DOHH2 (cell line): ENCODE measurements around the gene FAM83F.
A peak's percentile ranks its signal among the peaks of the same experiment; 100 is the strongest.

ENCODE experiments used
- H3F3A ChIP-seq: fragments of 200-600 bp; sonication (generic), shearing (Covaris generic); 2 replicates; pipeline ENCODE4 v1.6.0; 2016; ENCODE audit warnings: antibody characterized with exemption, mild to moderate bottlenecking; ENCODE audit not compliant: control insufficient read depth, insufficient read depth
- H3K27ac ChIP-seq: fragments of 200-600 bp; sonication (generic); 2 replicates; pipeline ENCODE4 v1.5.1; 2014; ENCODE audit warnings: low read depth, mild to moderate bottlenecking, low read length, moderate library complexity
- H3K27me3 ChIP-seq: fragments of 200-600 bp; sonication (generic); 2 replicates; pipeline ENCODE4 v1.6.1; 2014; ENCODE audit warnings: mild to moderate bottlenecking, low read length, mixed read lengths; ENCODE audit not compliant: control insufficient read depth
- H3K36me3 ChIP-seq: fragments of 200-600 bp; sonication (generic); 2 replicates; pipeline ENCODE4 v1.6.1; 2014; ENCODE audit warnings: mild to moderate bottlenecking, low read length, moderate library complexity, mixed read lengths; ENCODE audit not compliant: control insufficient read depth
- H3K4me1 ChIP-seq: fragments of 200-600 bp; sonication (generic); 2 replicates; pipeline ENCODE4 v1.6.1; 2014; ENCODE audit warnings: mild to moderate bottlenecking, low read length, mixed read lengths; ENCODE audit not compliant: control insufficient read depth
- H3K4me2 ChIP-seq: fragments of 200-600 bp; sonication (generic); 2 replicates; pipeline ENCODE4 v1.6.0; 2014; ENCODE audit warnings: mild to moderate bottlenecking, low read length, moderate library complexity
- H3K4me3 ChIP-seq: fragments of 200-600 bp; sonication (generic); 2 replicates; pipeline ENCODE4 v1.5.1; 2014; ENCODE audit warnings: mild to moderate bottlenecking, low read length, mixed read lengths
- H3K79me2 ChIP-seq: fragments of 200-600 bp; sonication (generic); 2 replicates; pipeline ENCODE4 v1.6.1; 2014; ENCODE audit warnings: mild to moderate bottlenecking, low read length, mixed read lengths; ENCODE audit not compliant: control insufficient read depth
- H3K9me2 ChIP-seq: fragments of 200-600 bp; sonication (generic); replicated peaks from 2 replicates; pipeline ENCODE4 v1.6.1; 2014; ENCODE audit warnings: mild to moderate bottlenecking, low read length, mixed read lengths; ENCODE audit not compliant: control insufficient read depth
- H3K9me3 ChIP-seq: fragments of 200-600 bp; sonication (generic); 2 replicates; pipeline ENCODE4 v1.6.1; 2014; ENCODE audit warnings: antibody characterized with exemption, low read length, mixed read lengths; ENCODE audit not compliant: control insufficient read depth, insufficient read depth
- H4K20me1 ChIP-seq: fragments of 200-600 bp; sonication (generic); 2 replicates; pipeline ENCODE4 v1.6.0; 2014; ENCODE audit warnings: low read depth, mild to moderate bottlenecking, antibody characterized with exemption, low read length, moderate library complexity; ENCODE audit not compliant: control insufficient read depth, insufficient read depth
- EZH2phosphoT487 ChIP-seq: fragments of 200-600 bp; sonication (generic); IDR thresholded peaks from 2 replicates; pipeline ENCODE4 v1.6.1; 2017; ENCODE audit warnings: borderline replicate concordance, mild to moderate bottlenecking, antibody characterized with exemption, low read length, moderate library complexity, mixed read lengths
- TF ChIP-seq, protein P1 (sequence below): fragments of 200-600 bp; sonication (generic); IDR thresholded peaks from one replicate; pipeline ENCODE4 v1.5.1; 2014; ENCODE audit warnings: antibody characterized with exemption, mild to moderate bottlenecking, low read depth, low read length; ENCODE audit not compliant: poor library complexity, severe bottlenecking

Gene FAM83F

DNA sequence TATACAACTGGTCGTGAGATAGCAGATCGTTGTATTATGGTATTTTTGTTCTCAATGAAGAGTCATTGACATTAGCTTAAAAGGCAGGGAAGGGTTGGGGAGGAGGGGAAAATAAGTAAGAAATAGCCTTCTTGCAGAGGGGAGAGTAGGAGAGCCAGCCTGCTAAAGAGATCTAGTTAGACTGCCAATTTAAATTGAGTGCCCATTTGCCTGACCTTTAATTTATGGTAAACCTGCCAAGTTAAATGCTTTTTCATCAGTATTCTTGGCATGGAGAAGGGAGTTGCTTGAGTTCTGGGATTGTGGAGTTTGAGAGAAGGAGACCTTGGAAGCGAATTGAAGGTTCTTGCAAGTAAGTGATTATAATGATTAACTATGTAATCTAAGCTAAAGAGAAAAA, 89.0 kb downstream of the FAM83F start:
- Histone ChIP-seq H3K4me2 (no peak overlapping the region), H3K4me3 (no peak overlapping the region), H3K27ac (no peak overlapping the region), H3K79me2 (peaks cover 71% of the 10 kb centered on the region), H3K4me1 (peaks cover 5% of the 10 kb centered on the region), H4K20me1 (no peaks in the 10 kb centered on the region), H3K9me3 (no peaks in the 10 kb centered on the region), H3K27me3 (no peaks in the 10 kb centered on the region), H3K36me3 (no peaks in the 10 kb centered on the region), H3K9me2 (no peaks in the 10 kb centered on the region), H3F3A (no peaks in the 10 kb centered on the region; the same call in 1 of the 2 replicates)
- TF ChIP-seq, protein P1, sequence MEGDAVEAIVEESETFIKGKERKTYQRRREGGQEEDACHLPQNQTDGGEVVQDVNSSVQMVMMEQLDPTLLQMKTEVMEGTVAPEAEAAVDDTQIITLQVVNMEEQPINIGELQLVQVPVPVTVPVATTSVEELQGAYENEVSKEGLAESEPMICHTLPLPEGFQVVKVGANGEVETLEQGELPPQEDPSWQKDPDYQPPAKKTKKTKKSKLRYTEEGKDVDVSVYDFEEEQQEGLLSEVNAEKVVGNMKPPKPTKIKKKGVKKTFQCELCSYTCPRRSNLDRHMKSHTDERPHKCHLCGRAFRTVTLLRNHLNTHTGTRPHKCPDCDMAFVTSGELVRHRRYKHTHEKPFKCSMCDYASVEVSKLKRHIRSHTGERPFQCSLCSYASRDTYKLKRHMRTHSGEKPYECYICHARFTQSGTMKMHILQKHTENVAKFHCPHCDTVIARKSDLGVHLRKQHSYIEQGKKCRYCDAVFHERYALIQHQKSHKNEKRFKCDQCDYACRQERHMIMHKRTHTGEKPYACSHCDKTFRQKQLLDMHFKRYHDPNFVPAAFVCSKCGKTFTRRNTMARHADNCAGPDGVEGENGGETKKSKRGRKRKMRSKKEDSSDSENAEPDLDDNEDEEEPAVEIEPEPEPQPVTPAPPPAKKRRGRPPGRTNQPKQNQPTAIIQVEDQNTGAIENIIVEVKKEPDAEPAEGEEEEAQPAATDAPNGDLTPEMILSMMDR: no peak
- TF ChIP-seq EZH2phosphoT487: no peak

DNA sequence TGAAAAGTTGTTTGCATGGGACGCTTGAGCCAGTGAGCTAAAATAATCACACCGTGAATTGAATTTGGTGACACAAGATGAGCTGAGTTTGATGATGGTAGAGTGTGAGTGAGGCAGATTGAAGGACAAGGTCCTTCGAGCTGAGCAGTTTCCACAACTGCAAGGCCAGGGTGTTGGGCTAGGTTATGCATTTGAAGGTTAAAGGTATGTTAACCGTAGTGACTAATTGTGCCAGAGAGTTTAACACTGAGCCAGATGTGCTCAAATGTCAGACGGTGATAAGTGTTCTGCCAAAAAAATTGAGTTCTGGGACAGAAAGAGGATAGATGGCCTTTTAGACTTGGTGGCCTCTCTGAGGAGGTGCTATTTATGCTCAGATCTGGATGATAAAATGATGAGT, 89.5 kb downstream of the FAM83F start:
- no peaks in the 10 kb centered on the region for H3K36me3 ChIP-seq
- H3K4me3 ChIP-seq: no peak overlapping the region
- TF ChIP-seq, protein P1: no peak
- TF ChIP-seq EZH2phosphoT487: no peak
- H3K9me2 ChIP-seq: no peaks in the 10 kb centered on the region
- no peaks in the 10 kb centered on the region for H3K27me3 ChIP-seq
- no peaks in the 10 kb centered on the region for H4K20me1 ChIP-seq
- no peaks in the 10 kb centered on the region for H3K9me3 ChIP-seq
- peaks cover 8% of the 10 kb centered on the region for H3K4me1 ChIP-seq
- H3K4me2 ChIP-seq: no peak overlapping the region
- no peaks in the 10 kb centered on the region; the same call in 1 of the 2 replicates for H3F3A ChIP-seq
- H3K27ac ChIP-seq: no peak overlapping the region
- H3K79me2 ChIP-seq: peaks cover 72% of the 10 kb centered on the region

GRCh38 chr22:40088818-40089217, 94.1 kb downstream of the FAM83F start:
- Histone ChIP-seq H4K20me1 (no peaks in the 10 kb centered on the region), H3K4me3 (no peak overlapping the region), H3F3A (peaks cover 2% of the 10 kb centered on the region; the same call in 1 of the 2 replicates), H3K9me3 (no peaks in the 10 kb centered on the region), H3K36me3 (no peaks in the 10 kb centered on the region), H3K27me3 (no peaks in the 10 kb centered on the region), H3K79me2 (peaks cover 71% of the 10 kb centered on the region), H3K9me2 (no peaks in the 10 kb centered on the region), H3K27ac (no peak overlapping the region), H3K4me1 (peaks cover 8% of the 10 kb centered on the region), H3K4me2 (peak overlapping the region; percentile 29; the same call in 1 of the 2 replicates)
- TF ChIP-seq, protein P1: no peak
- no peak for TF ChIP-seq EZH2phosphoT487
